ENCODE results near the gene FAM149B1. TPM values are rescaled to one million over a fixed set of nuclear protein-coding genes. Genes with fewer than 3 reads are reported as not detected.

The FAM149B1 gene
- total and polyA plus RNA-seq, 10 donors: 11.9 to 24.5 (median 15.2) TPM

- H3K27me3 ChIP-seq (replicated peaks in 1 of 7): no peaks in the 10 kb centered on the region
- peaks cover 0 to 62% (median 30%) of the 10 kb centered on the region in 6 donors for H3K36me3 ChIP-seq
- H3K4me1 ChIP-seq: peaks cover 22 to 82% (median 64%) of the 10 kb centered on the region in 6 donors
- no peaks in the 10 kb centered on the region for H3K9me3 ChIP-seq
- no peak for DNase-seq
- intact Hi-C loops (cut with DNase I; ENCODE audit: low total_unique reads): loop anchor here (10.0 kb wide), 1 partner anchor 153 kb away; the partner anchor contains the start of gene P4HA1
- 34 to 50% (median 44%) methylated on average over 4 of the region's 4 CpGs for WGBS, 5 donors
- H3K27ac ChIP-seq: peak overlapping the region; percentile 80 to 94 (median 90)
- peak overlapping the region; percentile 82 to 99 (median 92) for H3K4me3 ChIP-seq
- TF ChIP-seq POLR2A (IDR thresholded peaks at IDR 0.05) (no peak), POLR2AphosphoS5 (IDR thresholded peaks at IDR 0.05) (no peak)
- TF ChIP-seq, protein P1, sequence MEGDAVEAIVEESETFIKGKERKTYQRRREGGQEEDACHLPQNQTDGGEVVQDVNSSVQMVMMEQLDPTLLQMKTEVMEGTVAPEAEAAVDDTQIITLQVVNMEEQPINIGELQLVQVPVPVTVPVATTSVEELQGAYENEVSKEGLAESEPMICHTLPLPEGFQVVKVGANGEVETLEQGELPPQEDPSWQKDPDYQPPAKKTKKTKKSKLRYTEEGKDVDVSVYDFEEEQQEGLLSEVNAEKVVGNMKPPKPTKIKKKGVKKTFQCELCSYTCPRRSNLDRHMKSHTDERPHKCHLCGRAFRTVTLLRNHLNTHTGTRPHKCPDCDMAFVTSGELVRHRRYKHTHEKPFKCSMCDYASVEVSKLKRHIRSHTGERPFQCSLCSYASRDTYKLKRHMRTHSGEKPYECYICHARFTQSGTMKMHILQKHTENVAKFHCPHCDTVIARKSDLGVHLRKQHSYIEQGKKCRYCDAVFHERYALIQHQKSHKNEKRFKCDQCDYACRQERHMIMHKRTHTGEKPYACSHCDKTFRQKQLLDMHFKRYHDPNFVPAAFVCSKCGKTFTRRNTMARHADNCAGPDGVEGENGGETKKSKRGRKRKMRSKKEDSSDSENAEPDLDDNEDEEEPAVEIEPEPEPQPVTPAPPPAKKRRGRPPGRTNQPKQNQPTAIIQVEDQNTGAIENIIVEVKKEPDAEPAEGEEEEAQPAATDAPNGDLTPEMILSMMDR (IDR thresholded peaks at IDR 0.05 in 8 of 11, conservative IDR thresholded peaks at IDR 0.05 in 3 of 11): no peak
These were observed 79.8 kb downstream of the FAM149B1 start for GRCh38 chr10:73247509-73248258.

- 67 to 77% (median 74%) methylated on average over 5 of the region's 5 CpGs for WGBS, 5 donors
- no peaks in the 10 kb centered on the region for H3K27me3 ChIP-seq (replicated peaks in 1 of 7)
- no peaks in the 10 kb centered on the region for H3K9me3 ChIP-seq
- intact Hi-C loops (cut with DNase I; ENCODE audit: low total_unique reads): loop anchor here (10.0 kb wide), 1 partner anchor 153 kb away; the partner anchor contains the start of gene P4HA1
- no peak for DNase-seq
- H3K4me1 ChIP-seq: peaks cover 22 to 86% (median 67%) of the 10 kb centered on the region in 6 donors
- peak overlapping the region in 4 of 8 donors; percentile 90 to 94 (median 93) for H3K27ac ChIP-seq
- H3K4me3 ChIP-seq: peak overlapping the region in 1 of 8 donors; percentile 96
- TF ChIP-seq, protein P1 (IDR thresholded peaks at IDR 0.05 in 8 of 11, conservative IDR thresholded peaks at IDR 0.05 in 3 of 11): no peak
- no peak for TF ChIP-seq POLR2A (IDR thresholded peaks at IDR 0.05)
- peaks cover 0 to 56% (median 24%) of the 10 kb centered on the region in 6 donors for H3K36me3 ChIP-seq
These were observed 80.4 kb downstream of the FAM149B1 start for GRCh38 chr10:73248259-73248724.

DNA sequence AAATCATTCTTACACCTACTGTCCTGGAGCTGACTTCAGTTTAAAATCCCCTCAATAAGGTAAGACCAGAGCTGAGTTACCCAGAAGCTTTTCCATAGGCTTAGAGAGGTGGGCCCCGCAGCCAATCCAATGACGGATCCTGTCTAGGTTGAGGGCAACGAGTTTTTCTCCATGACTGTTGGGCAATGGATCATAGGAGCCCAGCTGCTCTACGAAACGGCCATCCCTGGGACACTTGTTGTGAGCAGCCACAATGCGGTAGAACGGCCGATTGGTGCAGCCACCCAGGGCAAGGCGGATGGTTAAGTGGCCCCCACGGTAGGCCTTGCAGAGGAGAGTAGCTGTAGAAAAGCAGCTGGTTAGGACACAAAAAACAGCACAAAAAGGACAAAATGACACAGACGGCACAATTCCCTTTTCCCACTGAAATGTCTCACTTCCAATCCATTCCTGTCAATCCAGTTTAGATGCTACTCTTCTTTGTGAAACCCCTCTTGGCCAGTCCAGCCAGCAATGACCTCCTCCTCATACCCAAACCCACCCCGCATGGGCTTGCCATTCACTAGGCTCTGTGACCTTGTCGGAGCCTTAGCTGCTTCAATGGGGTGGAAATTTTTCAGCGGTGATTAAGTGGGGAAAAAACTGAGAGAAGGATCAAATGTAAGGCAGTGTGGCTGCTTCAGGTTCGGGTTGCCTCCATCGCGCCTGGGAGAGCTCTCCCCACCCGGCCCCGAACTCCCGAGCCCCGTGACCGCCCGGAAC is 83.9 kb downstream of the FAM149B1 start:
- intact Hi-C loops (cut with DNase I; ENCODE audit: low total_unique reads): no loop called here
- peaks cover 0 to 33% (median 12%) of the 10 kb centered on the region in 6 donors for H3K36me3 ChIP-seq
- no peaks in the 10 kb centered on the region for H3K9me3 ChIP-seq
- H3K4me1 ChIP-seq: peaks cover 25 to 60% (median 42%) of the 10 kb centered on the region in 6 donors
- 15 to 22% (median 18%) methylated on average over 15 to 23 of the region's 23 CpGs for WGBS, 5 donors
- no peaks in the 10 kb centered on the region for H3K27me3 ChIP-seq (replicated peaks in 1 of 7)
- H3K4me3 ChIP-seq: peak overlapping the region; percentile 70 to 91 (median 82)
- TF ChIP-seq POLR2A (IDR thresholded peaks at IDR 0.05) (no peak), POLR2AphosphoS5 (IDR thresholded peaks at IDR 0.05) (no peak)
- TF ChIP-seq, protein P1 (IDR thresholded peaks at IDR 0.05 in 8 of 11, conservative IDR thresholded peaks at IDR 0.05 in 3 of 11): no peak
- H3K27ac ChIP-seq: peak overlapping the region; percentile 84 to 97 (median 92)
- peak; percentile 80 for DNase-seq

All from spleen (tissue), 11 donors.